GM23338 (cell line): ENCODE data around the gene BLZF1. TPM values are rescaled to one million over a fixed set of nuclear protein-coding genes. Genes with fewer than 3 reads are reported as not detected.
"Not testable (repeated sequence)": the region's sequence is repeated elsewhere in the genome, so short reads cannot be mapped to it uniquely, and the experiment has no call there.

Experiments used
- ATAC-seq: fragments of 200-7000 bp; cut with Tn5 transposase; 3 replicates; pipeline ENCODE4 v1.9.1; 2020
- DNase-seq: peaks from one replicate; pipeline ENCODE4 v3.0.0-alpha.2; 2015; ENCODE audit warnings: low spot score
- H2AFZ ChIP-seq: fragments of 200-600 bp; sonication (generic); 2 replicates; pipeline ENCODE4 v1.8.0; 2016; ENCODE audit warnings: antibody characterized with exemption, mild to moderate bottlenecking, moderate library complexity
- H3F3A ChIP-seq: fragments of 200-600 bp; sonication (generic); replicated peaks from 2 replicates; pipeline ENCODE4 v1.8.0; 2017; ENCODE audit warnings: antibody characterized with exemption, mixed run types, low read depth
- H3K27ac ChIP-seq: fragments of 200-600 bp; sonication (generic); 2 replicates; pipeline ENCODE4 v1.6.1; 2016; ENCODE audit warnings: low read depth
- H3K27me3 ChIP-seq: fragments of 200-600 bp; sonication (generic); 2 replicates; pipeline ENCODE4 v1.8.0; 2016; ENCODE audit warnings: mild to moderate bottlenecking, mixed run types, moderate library complexity; ENCODE audit not compliant: insufficient read depth
- H3K36me3 ChIP-seq: fragments of 200-600 bp; sonication (generic); 2 replicates; pipeline ENCODE4 v1.8.0; 2016; ENCODE audit warnings: mild to moderate bottlenecking; ENCODE audit not compliant: insufficient read depth
- H3K4me1 ChIP-seq: fragments of 200-600 bp; sonication (generic); 2 replicates; pipeline ENCODE4 v1.8.0; 2016; ENCODE audit warnings: mild to moderate bottlenecking, moderate library complexity; ENCODE audit not compliant: insufficient read depth
- H3K4me2 ChIP-seq: fragments of 200-600 bp; sonication (generic); 2 replicates; pipeline ENCODE4 v1.7.1; 2017; ENCODE audit warnings: mixed run types
- H3K4me3 ChIP-seq: fragments of 200-600 bp; sonication (generic); 2 replicates; pipeline ENCODE4 v1.6.1; 2016; ENCODE audit warnings: mixed run types
- H3K79me2 ChIP-seq: fragments of 200-600 bp; sonication (generic); replicated peaks from 2 replicates; pipeline ENCODE4 v1.8.0; 2017; ENCODE audit warnings: mild to moderate bottlenecking; ENCODE audit not compliant: insufficient read depth
- H3K9me2 ChIP-seq: fragments of 200-600 bp; sonication (generic); 2 replicates; pipeline ENCODE4 v1.8.0; 2017; ENCODE audit not compliant: insufficient read depth
- H4K20me1 ChIP-seq: fragments of 200-600 bp; sonication (generic); replicated peaks from 2 replicates; pipeline ENCODE4 v1.8.0; 2017; ENCODE audit warnings: mild to moderate bottlenecking; ENCODE audit not compliant: insufficient read depth
- H3K27ac Mint-ChIP-seq: 2 replicates; pipeline ENCODE4 v1.8.0; 2020; ENCODE audit warnings: inconsistent platforms, mild to moderate bottlenecking, moderate library complexity, mixed read lengths
- H3K27me3 Mint-ChIP-seq: 3 replicates; pipeline ENCODE4 v1.8.0; 2022; ENCODE audit warnings: low read depth, mild to moderate bottlenecking, moderate library complexity, mixed read lengths, inconsistent platforms; ENCODE audit not compliant: insufficient read depth, poor library complexity
- H3K36me3 Mint-ChIP-seq: 3 replicates; pipeline ENCODE4 v1.8.0; 2021; ENCODE audit warnings: low read depth, mild to moderate bottlenecking, inconsistent platforms, moderate library complexity, mixed read lengths
- H3K4me1 Mint-ChIP-seq: 3 replicates; pipeline ENCODE4 v1.8.0; 2020; ENCODE audit warnings: mild to moderate bottlenecking, inconsistent platforms, mixed read lengths
- H3K4me3 Mint-ChIP-seq: 3 replicates; pipeline ENCODE4 v1.8.0; 2021; ENCODE audit warnings: moderate library complexity, mild to moderate bottlenecking, inconsistent platforms, mixed read lengths
- H3K9me3 Mint-ChIP-seq: 3 replicates; pipeline ENCODE4 v1.8.0; 2020; ENCODE audit warnings: moderate library complexity, mild to moderate bottlenecking, inconsistent platforms, mixed read lengths
- CREB1 ChIP-seq: fragments of 250-450 bp; sonication (Bioruptor Pico); IDR thresholded peaks from 2 replicates; pipeline ENCODE4 v1.5.0; 2020; ENCODE audit warnings: low read depth, mild to moderate bottlenecking, moderate library complexity
- JUNB ChIP-seq: IDR thresholded peaks from one replicate; pipeline ENCODE4 v1.6.1; 2016; ENCODE audit warnings: antibody characterized with exemption; ENCODE audit not compliant: unreplicated experiment
- ZNF462 ChIP-seq: fragments of 250-450 bp; sonication (Bioruptor Pico); IDR thresholded peaks from 2 replicates; pipeline ENCODE4 v1.5.0; 2020; ENCODE audit warnings: mild to moderate bottlenecking, moderate library complexity
- polyA plus RNA-seq: library from polyadenylated mRNA; unstranded; fragments of >200 nt; fragmentation: Nextera tagmentation; extraction: Ambion mirVana; gene quantifications from 2 replicates; pipeline ENCODE4 v1.2.1, GENCODE V29; 2016
- total RNA-seq: library from RNA; depleted of rRNA; stranded (reverse); fragments of >200 nt; shearing (Covaris generic); gene quantifications from 2 replicates; pipeline ENCODE4 v1.2.3, GENCODE V29; 2014

The BLZF1 gene
- total and polyA plus RNA-seq, 2 experiments from 2014 or later = 9.5 to 14.5 TPM

- no peak for TF ChIP-seq ZNF462 (CRISPR knock-in tag)
Observed at GRCh38 chr1:169329383-169329782, 38.6 kb upstream of the BLZF1 start (continued).

- H3K4me1 ChIP-seq = no peaks in the 10 kb centered on the region
- Mint-ChIP-seq H3K9me3 (peaks cover 13% of the 10 kb centered on the region; the same call in 2 of the 3 replicates), H3K4me1 (no peaks in the 10 kb centered on the region), H3K27ac (no peak overlapping the region), H3K36me3 (peaks cover 21% of the 10 kb centered on the region; the same call in 2 of the 3 replicates), H3K4me3 (no peak overlapping the region), H3K27me3 (peaks cover 3% of the 10 kb centered on the region)
- no peak overlapping the region for H3K4me2 ChIP-seq
- no peaks in the 10 kb centered on the region for H3F3A ChIP-seq
- H4K20me1 ChIP-seq = no peaks in the 10 kb centered on the region
- no peak overlapping the region for H2AFZ ChIP-seq
- H3K9me2 ChIP-seq = no peaks in the 10 kb centered on the region
- no peaks in the 10 kb centered on the region; the same call in 1 of the 2 replicates for H3K36me3 ChIP-seq
- H3K4me3 ChIP-seq = no peak overlapping the region
- ATAC-seq (no peak), DNase-seq (no peak)
- TF ChIP-seq CREB1 (no peak), JUNB (no peak)
- H3K27me3 ChIP-seq = no peaks in the 10 kb centered on the region
- H3K79me2 ChIP-seq = peaks cover 5% of the 10 kb centered on the region
- H3K27ac ChIP-seq = no peak overlapping the region
Observed at GRCh38 chr1:169330927-169331326, 37.1 kb upstream of the BLZF1 start.

GRCh38 chr1:169334727-169335126 is 33.3 kb upstream of the BLZF1 start:
- not testable (repeated sequence) for H2AFZ ChIP-seq, H3K4me3 ChIP-seq, DNase-seq, H3K27ac Mint-ChIP-seq, H3K27me3 ChIP-seq, H3K4me1 Mint-ChIP-seq, H3K4me1 ChIP-seq, H3K9me2 ChIP-seq, H3K9me3 Mint-ChIP-seq, H3K79me2 ChIP-seq, H3K27me3 Mint-ChIP-seq, H3K4me3 Mint-ChIP-seq, H3K27ac ChIP-seq, H3F3A ChIP-seq, H4K20me1 ChIP-seq, H3K36me3 ChIP-seq, H3K4me2 ChIP-seq, ATAC-seq
- H3K36me3 Mint-ChIP-seq = peaks cover 26% of the 10 kb centered on the region

GRCh38 chr1:169336947-169337715 is 30.9 kb upstream of the BLZF1 start:
- not testable (repeated sequence) for H3K27me3 Mint-ChIP-seq, H3K9me2 ChIP-seq, H3K27ac ChIP-seq, H3K4me3 ChIP-seq, ATAC-seq, H4K20me1 ChIP-seq, H3K4me1 Mint-ChIP-seq, H3K4me2 ChIP-seq, H3K27me3 ChIP-seq, H2AFZ ChIP-seq, H3K36me3 ChIP-seq, DNase-seq, H3K27ac Mint-ChIP-seq, H3K4me1 ChIP-seq, H3K79me2 ChIP-seq, H3F3A ChIP-seq, H3K4me3 Mint-ChIP-seq
- H3K9me3 Mint-ChIP-seq = peaks cover 23% of the 10 kb centered on the region
- peaks cover 43% of the 10 kb centered on the region for H3K36me3 Mint-ChIP-seq
